OCI-LY7 (cell line): Measurements from ENCODE around the gene C1orf185. TPM values are rescaled to one million over a fixed set of nuclear protein-coding genes. Genes with fewer than 3 reads are reported as not detected.

Source experiments
- BruUV-seq: library from RNA; stranded (reverse); fragments of 400-500 nt; replicated peaks from 2 replicates; lab custom pipeline; 2021; lab: Mats Ljungman, UMichigan
- CTCF ChIA-PET: fragments of 300-600 bp; sonication (Branson Sonifier 250); formaldehyde crosslinking; loops from one replicate; lab custom pipeline; 2022; ENCODE audit warnings: antibody characterized with exemption; ENCODE audit not compliant: unreplicated experiment; lab: Charles Lee
- POLR2A ChIA-PET: fragments of 300-600 bp; sonication (Branson Sonifier 250); formaldehyde crosslinking; loops from one replicate; lab custom pipeline; 2022; ENCODE audit warnings: antibody characterized with exemption; lab: Charles Lee
- DNase-seq: peaks from one replicate; pipeline ENCODE4 v3.0.0-alpha.2; 2015; ENCODE audit warnings: low spot score
- H2AFZ ChIP-seq: fragments of 200-600 bp; sonication (generic), shearing (Covaris generic); 2 replicates; pipeline ENCODE4 v1.6.1; 2014; ENCODE audit warnings: mild to moderate bottlenecking, antibody characterized with exemption, low read length, moderate library complexity
- H3K27ac ChIP-seq: fragments of 200-600 bp; sonication (generic); 2 replicates; pipeline ENCODE4 v1.5.1; 2014; ENCODE audit warnings: mixed run types, low read depth, mild to moderate bottlenecking, moderate library complexity, low read length, inconsistent platforms; ENCODE audit not compliant: poor library complexity, severe bottlenecking
- H3K36me3 ChIP-seq: fragments of 200-600 bp; sonication (generic); 2 replicates; pipeline ENCODE4 v1.6.1; 2014; ENCODE audit warnings: mild to moderate bottlenecking, antibody characterized with exemption, low read length, moderate library complexity, mixed read lengths; ENCODE audit not compliant: insufficient read depth
- H3K4me1 ChIP-seq: fragments of 200-600 bp; sonication (generic); 2 replicates; pipeline ENCODE4 v1.5.1; 2014; ENCODE audit warnings: mild to moderate bottlenecking, low read length; ENCODE audit not compliant: insufficient read depth, poor library complexity, severe bottlenecking
- H3K4me2 ChIP-seq: fragments of 200-600 bp; sonication (generic); 2 replicates; pipeline ENCODE4 v1.6.1; 2014; ENCODE audit warnings: mild to moderate bottlenecking, low read length
- H3K4me3 ChIP-seq: fragments of 200-600 bp; sonication (generic); 2 replicates; pipeline ENCODE4 v1.5.1; 2014; ENCODE audit warnings: mild to moderate bottlenecking, low read depth, low read length; ENCODE audit not compliant: poor library complexity, severe bottlenecking
- H3K79me2 ChIP-seq: fragments of 200-600 bp; sonication (generic); 2 replicates; pipeline ENCODE4 v1.6.1; 2016; ENCODE audit warnings: low read depth, mild to moderate bottlenecking, low read length, moderate library complexity, mixed read lengths; ENCODE audit not compliant: insufficient read depth
- H3K9me2 ChIP-seq: fragments of 200-600 bp; sonication (generic); 2 replicates; pipeline ENCODE4 v1.6.1; 2016; ENCODE audit warnings: mild to moderate bottlenecking, low read length, mixed read lengths; ENCODE audit not compliant: insufficient read depth
- H3K9me3 ChIP-seq: fragments of 200-600 bp; sonication (generic); 2 replicates; pipeline ENCODE4 v1.6.1; 2014; ENCODE audit warnings: mild to moderate bottlenecking, mixed run types, low read length, mixed read lengths
- H4K20me1 ChIP-seq: fragments of 200-600 bp; sonication (generic); 2 replicates; pipeline ENCODE4 v1.6.1; 2014; ENCODE audit warnings: mild to moderate bottlenecking, antibody characterized with exemption, low read length, moderate library complexity, mixed read lengths; ENCODE audit not compliant: insufficient read depth
- CTCF ChIP-seq: fragments of 200-600 bp; sonication (generic); conservative IDR thresholded peaks from 2 replicates; pipeline ENCODE4 v1.5.1; 2014; ENCODE audit warnings: mild to moderate bottlenecking, antibody characterized with exemption, low read length, moderate library complexity, mixed read lengths
- EZH2phosphoT487 ChIP-seq: fragments of 200-600 bp; sonication (generic); IDR thresholded peaks from 2 replicates; pipeline ENCODE4 v1.6.1; 2018; ENCODE audit warnings: low read depth, borderline replicate concordance, mild to moderate bottlenecking, mixed run types, antibody characterized with exemption, low read length, moderate library complexity, mixed read lengths
- intact Hi-C: fragments of 100-400 bp; cut with micrococcal nuclease; formaldehyde crosslinking; loops from one replicate; pipeline ENCODE4 v1.10.0; 2022; ENCODE audit not compliant: unreplicated experiment
- total RNA-seq, 2 experiments: library from RNA; depleted of rRNA in 1 of 2; stranded (reverse); fragments of >200 nt in 1 of 2; shearing (Covaris generic) in 1 of 2; gene quantifications; 2 replicates each; pipeline ENCODE4 v1.2.3, GENCODE V29; 2014 to 2022

Gene C1orf185
- total RNA-seq, 2 experiments from 2014 or later: not detected

- Histone ChIP-seq H3K9me3 (no peaks in the 10 kb centered on the region; the same call in 1 of the 2 replicates), H3K4me3 (no peak overlapping the region), H3K36me3 (no peaks in the 10 kb centered on the region), H3K9me2 (no peaks in the 10 kb centered on the region), H3K4me2 (no peak overlapping the region), H3K79me2 (no peaks in the 10 kb centered on the region), H4K20me1 (no peaks in the 10 kb centered on the region), H2AFZ (no peak overlapping the region), H3K4me1 (no peaks in the 10 kb centered on the region), H3K27ac (no peak overlapping the region)
- BruUV-seq: no TSS peak
- DNase-seq: no peak
- intact Hi-C loops: no loop called here
- CTCF ChIA-PET: no interaction called here
- POLR2A ChIA-PET: no interaction called here
- TF ChIP-seq EZH2phosphoT487 (no peak), CTCF (no peak)
These were observed 40.7 kb upstream of the C1orf185 start for GRCh38 chr1:51061231-51061918.

GRCh38 chr1:51063121-51063520, 38.9 kb upstream of the C1orf185 start:
- no peak overlapping the region for H3K27ac ChIP-seq
- H3K4me2 ChIP-seq: no peak overlapping the region
- BruUV-seq: no TSS peak
- H3K9me3 ChIP-seq: no peaks in the 10 kb centered on the region
- H3K4me3 ChIP-seq: no peak overlapping the region
- ChIA-PET CTCF (no interaction called here), POLR2A (interaction anchor here (0.7 kb wide), 1 partner anchor 213 kb away, joined by 3 read pairs; no protein-coding TSS in a partner anchor)
- H3K4me1 ChIP-seq: no peaks in the 10 kb centered on the region
- DNase-seq: no peak
- TF ChIP-seq CTCF (no peak), EZH2phosphoT487 (no peak)
- no peaks in the 10 kb centered on the region for H4K20me1 ChIP-seq
- no peaks in the 10 kb centered on the region for H3K36me3 ChIP-seq
- H2AFZ ChIP-seq: no peak overlapping the region
- intact Hi-C loops: no loop called here
- H3K9me2 ChIP-seq: no peaks in the 10 kb centered on the region
- H3K79me2 ChIP-seq: no peaks in the 10 kb centered on the region

GRCh38 chr1:51070011-51070410, 32.0 kb upstream of the C1orf185 start:
- intact Hi-C loops: no loop called here
- ChIA-PET CTCF (no interaction called here), POLR2A (interaction anchor here (0.6 kb wide), 1 partner anchor 272 kb away, joined by 3 read pairs; no protein-coding TSS in a partner anchor)
- BruUV-seq: no TSS peak
- no peaks in the 10 kb centered on the region for H4K20me1 ChIP-seq
- H3K4me2 ChIP-seq: no peak overlapping the region
- H2AFZ ChIP-seq: no peak overlapping the region
- H3K79me2 ChIP-seq: no peaks in the 10 kb centered on the region
- no peaks in the 10 kb centered on the region for H3K4me1 ChIP-seq
- no peak overlapping the region for H3K4me3 ChIP-seq
- H3K9me3 ChIP-seq: no peaks in the 10 kb centered on the region
- TF ChIP-seq EZH2phosphoT487 (no peak), CTCF (no peak)
- no peaks in the 10 kb centered on the region for H3K9me2 ChIP-seq
- no peak for DNase-seq
- no peaks in the 10 kb centered on the region for H3K36me3 ChIP-seq
- no peak overlapping the region for H3K27ac ChIP-seq
